Mesothelial cell of epicardium (in vitro differentiated cells): ENCODE data around the gene CADM1. TPM values are rescaled to one million over a fixed set of nuclear protein-coding genes. Genes with fewer than 3 reads are reported as not detected.

Source experiments
- DNase-seq, 2 experiments: peaks; one replicate each; pipeline ENCODE4 v3.0.0; 2021; ENCODE audit warnings: low spot score in 2 of 2; ENCODE audit not compliant: unreplicated experiment in 2 of 2
- H3K27ac Mint-ChIP-seq: 2 replicates; pipeline ENCODE4 v1.8.0; 2021; ENCODE audit warnings: mixed read lengths
- H3K27me3 Mint-ChIP-seq: 2 replicates; pipeline ENCODE4 v1.8.0; 2021; ENCODE audit warnings: low read depth, mixed read lengths
- H3K36me3 Mint-ChIP-seq: 2 replicates; pipeline ENCODE4 v1.8.0; 2021; ENCODE audit warnings: mixed read lengths
- H3K4me1 Mint-ChIP-seq: 2 replicates; pipeline ENCODE4 v1.8.0; 2021; ENCODE audit warnings: mixed read lengths
- H3K4me3 Mint-ChIP-seq: 2 replicates; pipeline ENCODE4 v1.8.0; 2021; ENCODE audit warnings: mild to moderate bottlenecking, moderate library complexity, mixed read lengths
- H3K9me3 Mint-ChIP-seq: 2 replicates; pipeline ENCODE4 v1.8.0; 2021; ENCODE audit warnings: mixed read lengths
- CTCF ChIP-seq: fragments of 200-600 bp; sonication (generic); IDR thresholded peaks from one replicate; pipeline ENCODE4 v1.5.0; 2021; ENCODE audit warnings: antibody characterized with exemption; ENCODE audit not compliant: unreplicated experiment
- total RNA-seq: library from RNA; stranded (reverse); gene quantifications from 3 replicates; pipeline ENCODE4 v1.2.1, GENCODE V29; 2021

CADM1 gene
- total RNA-seq, 1 donor from 2014 or later: 60.9 TPM

GRCh38 chr11:115201111-115201792, 303.0 kb downstream of the CADM1 start:
- Mint-ChIP-seq H3K4me1 (peaks cover 65% of the 10 kb centered on the region), H3K4me3 (no peak overlapping the region), H3K27me3 (no peaks in the 10 kb centered on the region), H3K9me3 (no peaks in the 10 kb centered on the region), H3K27ac (peak overlapping the region; percentile 94), H3K36me3 (no peaks in the 10 kb centered on the region)
- TF ChIP-seq CTCF: no peak
- peak in 1 of 2 experiments; percentile 54 for DNase-seq

GRCh38 chr11:115199481-115200069, 304.6 kb downstream of the CADM1 start:
- H3K36me3 Mint-ChIP-seq: no peaks in the 10 kb centered on the region
- peaks cover 66% of the 10 kb centered on the region for H3K4me1 Mint-ChIP-seq
- no peak for DNase-seq
- H3K27ac Mint-ChIP-seq: peak overlapping the region; percentile 94
- no peaks in the 10 kb centered on the region for H3K27me3 Mint-ChIP-seq
- H3K9me3 Mint-ChIP-seq: no peaks in the 10 kb centered on the region
- no peak overlapping the region for H3K4me3 Mint-ChIP-seq
- no peak for TF ChIP-seq CTCF

- H3K27me3 Mint-ChIP-seq: no peaks in the 10 kb centered on the region
- no peak for TF ChIP-seq CTCF
- peak overlapping the region; percentile 88 for H3K27ac Mint-ChIP-seq
- no peaks in the 10 kb centered on the region for H3K36me3 Mint-ChIP-seq
- no peak for DNase-seq
- no peaks in the 10 kb centered on the region for H3K9me3 Mint-ChIP-seq
- no peak overlapping the region for H3K4me3 Mint-ChIP-seq
- H3K4me1 Mint-ChIP-seq: peaks cover 74% of the 10 kb centered on the region
Measured at GRCh38 chr11:115198321-115198741, 305.9 kb downstream of the CADM1 start.

GRCh38 chr11:115197433-115197832, 306.8 kb downstream of the CADM1 start:
- TF ChIP-seq CTCF: no peak
- H3K9me3 Mint-ChIP-seq: no peaks in the 10 kb centered on the region
- DNase-seq: no peak
- H3K27ac Mint-ChIP-seq: peak overlapping the region; percentile 88
- peaks cover 65% of the 10 kb centered on the region for H3K4me1 Mint-ChIP-seq
- H3K27me3 Mint-ChIP-seq: no peaks in the 10 kb centered on the region
- no peak overlapping the region for H3K4me3 Mint-ChIP-seq
- H3K36me3 Mint-ChIP-seq: no peaks in the 10 kb centered on the region

- no peak for DNase-seq
- peaks cover 61% of the 10 kb centered on the region for H3K4me1 Mint-ChIP-seq
- peak overlapping the region; percentile 88 for H3K27ac Mint-ChIP-seq
- no peak overlapping the region for H3K4me3 Mint-ChIP-seq
- H3K27me3 Mint-ChIP-seq: no peaks in the 10 kb centered on the region
- no peaks in the 10 kb centered on the region for H3K9me3 Mint-ChIP-seq
- no peak for TF ChIP-seq CTCF
- H3K36me3 Mint-ChIP-seq: no peaks in the 10 kb centered on the region
Measured at GRCh38 chr11:115197031-115197430, 307.2 kb downstream of the CADM1 start.

GRCh38 chr11:115194802-115195110, 309.5 kb downstream of the CADM1 start:
- Mint-ChIP-seq H3K36me3 (no peaks in the 10 kb centered on the region), H3K27ac (no peak overlapping the region), H3K9me3 (no peaks in the 10 kb centered on the region), H3K4me3 (no peak overlapping the region), H3K27me3 (no peaks in the 10 kb centered on the region), H3K4me1 (peaks cover 38% of the 10 kb centered on the region)
- TF ChIP-seq CTCF: no peak
- DNase-seq: no peak
